IMR-90 (cell line): Measurements from ENCODE around the gene GDPD2. TPM values are rescaled to one million over a fixed set of nuclear protein-coding genes. Genes with fewer than 3 reads are reported as not detected.

ENCODE experiments used
- ATAC-seq: fragments of 200-7000 bp; cut with Tn5 transposase; 2 replicates; pipeline ENCODE4 v1.9.1; 2020; ENCODE audit warnings: low read depth, mild to moderate bottlenecking, moderate library complexity
- BruUV-seq: library from RNA; stranded (reverse); fragments of 400-500 nt; replicated peaks from 2 replicates; lab custom pipeline; 2021; lab: Mats Ljungman, UMichigan
- CTCF ChIA-PET: fragments of 300-600 bp; formaldehyde crosslinking; extraction: SDS; loops from one replicate; lab custom pipeline; 2021; ENCODE audit warnings: antibody characterized with exemption; lab: Yijun Ruan, JAX
- POLR2A ChIA-PET: fragments of 300-600 bp; sonication (Branson Sonifier 250); formaldehyde crosslinking; loops from one replicate; lab custom pipeline; 2022; ENCODE audit warnings: antibody characterized with exemption; ENCODE audit not compliant: unreplicated experiment; lab: Charles Lee
- DNase-seq: peaks from one replicate; pipeline ENCODE4 v3.0.0; 2013
- H2AFZ ChIP-seq: replicated peaks from 2 replicates; pipeline ENCODE3; 2013; ENCODE audit warnings: low read length, mild to moderate bottlenecking; ENCODE audit not compliant: poor library complexity
- H2AK5ac ChIP-seq: 2 replicates; pipeline ENCODE4 v1.6.1; 2013; ENCODE audit warnings: low read depth, low read length, inconsistent platforms
- H2AK9ac ChIP-seq: replicated peaks from 2 replicates; pipeline ENCODE3; 2013; ENCODE audit warnings: mild to moderate bottlenecking, low read depth, low read length, moderate library complexity; ENCODE audit not compliant: poor library complexity
- H2BK120ac ChIP-seq: 2 replicates; pipeline ENCODE4 v1.6.1; 2013; ENCODE audit warnings: low read depth, low read length, inconsistent platforms
- H2BK15ac ChIP-seq: 3 replicates; pipeline ENCODE4 v1.6.1; 2013; ENCODE audit warnings: low read depth, low read length, inconsistent platforms
- H2BK20ac ChIP-seq: 2 replicates; pipeline ENCODE4 v1.6.1; 2013; ENCODE audit warnings: low read depth, mild to moderate bottlenecking, inconsistent platforms, low read length, moderate library complexity
- H2BK5ac ChIP-seq: 2 replicates; pipeline ENCODE4 v1.6.1; 2013; ENCODE audit warnings: mild to moderate bottlenecking, low read depth, low read length, inconsistent platforms; ENCODE audit not compliant: poor library complexity, severe bottlenecking
- H3K14ac ChIP-seq: replicated peaks from 2 replicates; pipeline ENCODE4 v1.6.1; 2013; ENCODE audit warnings: low read depth, low read length, inconsistent platforms
- H3K18ac ChIP-seq: 2 replicates; pipeline ENCODE4 v1.6.1; 2013; ENCODE audit warnings: low read depth, low read length, control low read depth
- H3K23ac ChIP-seq: 2 replicates; pipeline ENCODE4 v1.6.1; 2013; ENCODE audit warnings: low read depth, low read length, inconsistent platforms
- H3K27ac ChIP-seq: 2 replicates; pipeline ENCODE4 v1.5.1; 2013; ENCODE audit warnings: mild to moderate bottlenecking, control low read depth, low read length; ENCODE audit not compliant: insufficient read depth
- H3K27me3 ChIP-seq: 2 replicates; pipeline ENCODE4 v1.6.1; 2013; ENCODE audit warnings: low read length; ENCODE audit not compliant: control insufficient read depth, insufficient read depth
- H3K36me3 ChIP-seq: 2 replicates; pipeline ENCODE4 v1.6.1; 2013; ENCODE audit warnings: low read length, mixed read lengths; ENCODE audit not compliant: control insufficient read depth, insufficient read depth
- H3K4ac ChIP-seq: 2 replicates; pipeline ENCODE4 v1.6.1; 2013; ENCODE audit warnings: low read depth, low read length, inconsistent platforms
- H3K4me1 ChIP-seq: 2 replicates; pipeline ENCODE4 v1.6.1; 2013; ENCODE audit warnings: low read length, mixed read lengths; ENCODE audit not compliant: control insufficient read depth, insufficient read depth
- H3K4me2 ChIP-seq: 2 replicates; pipeline ENCODE4 v1.6.1; 2013; ENCODE audit warnings: low read depth, mild to moderate bottlenecking, control low read depth, low read length, moderate library complexity
- H3K4me3 ChIP-seq: 2 replicates; pipeline ENCODE4 v1.5.1; 2013; ENCODE audit warnings: low read depth, mild to moderate bottlenecking, control low read depth, low read length, moderate library complexity; ENCODE audit not compliant: insufficient read depth
- H3K56ac ChIP-seq: 2 replicates; pipeline ENCODE4 v1.6.1; 2013; ENCODE audit warnings: low read length, inconsistent platforms; ENCODE audit not compliant: insufficient read depth; ENCODE audit errors: extremely low read depth
- H3K79me1 ChIP-seq, 2 experiments: 2 replicates each; pipeline ENCODE4 v1.6.1; 2013; ENCODE audit warnings: low read length in 2 of 2, inconsistent platforms in 1 of 2, low read depth in 1 of 2
- H3K9ac ChIP-seq: 2 replicates; pipeline ENCODE4 v1.6.1; 2013; ENCODE audit warnings: low read depth, low read length, control low read depth
- H3K9me1 ChIP-seq: 2 replicates; pipeline ENCODE4 v1.6.1; 2013; ENCODE audit warnings: low read length, inconsistent platforms; ENCODE audit not compliant: insufficient read depth
- H3K9me3 ChIP-seq: 2 replicates; pipeline ENCODE4 v1.6.1; 2013; ENCODE audit warnings: low read length; ENCODE audit not compliant: control insufficient read depth, insufficient read depth
- H4K20me1 ChIP-seq: 2 replicates; pipeline ENCODE4 v1.6.1; 2013; ENCODE audit warnings: low read length, inconsistent platforms; ENCODE audit not compliant: insufficient read depth
- H4K5ac ChIP-seq: 2 replicates; pipeline ENCODE4 v1.6.1; 2013; ENCODE audit warnings: mild to moderate bottlenecking, low read depth, low read length, control low read depth
- H4K8ac ChIP-seq, 2 experiments: 2 replicates each; pipeline ENCODE4 v1.6.1; 2013; ENCODE audit warnings: low read depth in 2 of 2, low read length in 2 of 2, control low read depth in 1 of 2, inconsistent platforms in 1 of 2
- H4K91ac ChIP-seq: 2 replicates; pipeline ENCODE4 v1.6.1; 2013; ENCODE audit warnings: low read depth, low read length, inconsistent platforms; ENCODE audit not compliant: insufficient read depth
- CEBPB ChIP-seq: IDR thresholded peaks from 2 replicates; pipeline ENCODE4 v1.6.1; 2012; ENCODE audit warnings: low read depth, low read length, improper control_type of control experiment
- CHD1 ChIP-seq: IDR thresholded peaks from 2 replicates; pipeline ENCODE4 v1.6.1; 2012; ENCODE audit warnings: low read depth, low read length, improper control_type of control experiment
- CTCF ChIP-seq: conservative IDR thresholded peaks from 2 replicates; pipeline ENCODE4 v1.5.1; 2012; ENCODE audit warnings: mild to moderate bottlenecking, low read depth, low read length, improper control_type of control experiment
- MAFK ChIP-seq: IDR thresholded peaks from 2 replicates; pipeline ENCODE4 v1.6.1; 2012; ENCODE audit warnings: low read depth, low read length, improper control_type of control experiment
- MAZ ChIP-seq: IDR thresholded peaks from 2 replicates; pipeline ENCODE4 v1.6.1; 2012; ENCODE audit warnings: low read depth, mild to moderate bottlenecking, low read length, improper control_type of control experiment, moderate library complexity, borderline replicate concordance
- NFE2L2 ChIP-seq: fragments of 150-350 bp; IDR thresholded peaks from 2 replicates; pipeline ENCODE4 v1.6.1; 2016; ENCODE audit warnings: low read depth, mild to moderate bottlenecking, low read length
- RCOR1 ChIP-seq: IDR thresholded peaks from 2 replicates; pipeline ENCODE4 v1.6.1; 2012; ENCODE audit warnings: mild to moderate bottlenecking, low read length, improper control_type of control experiment; ENCODE audit not compliant: insufficient replicate concordance
- WGBS, 2 experiments: methylation state at CpG; one replicate each; pipeline versions ENCODE4 v1.1.5 to v1.1.7; 2013; ENCODE audit warnings: missing lambda C conversion rate in 2 of 2; ENCODE audit not compliant: insufficient read length in 1 of 2; ENCODE audit errors: extremely low coverage in 2 of 2; 5-methylcytosine and 5-hydroxymethylcytosine counted together
- dilution Hi-C: fragments of 300-500 bp; cut with HindIII; formaldehyde crosslinking; loops from one replicate; pipeline ENCODE4 v1.14.3; 2018; ENCODE audit warnings: low sequenced_read_pairs; ENCODE audit not compliant: unreplicated experiment
- in situ Hi-C: fragments of 300-500 bp; cut with MboI; formaldehyde crosslinking; loops from 3 replicates; pipeline ENCODE4 v1.14.3; 2019; ENCODE audit warnings: low sequenced_read_pairs, inconsistent platforms, mixed read lengths
- intact Hi-C: fragments of 100-400 bp; cut with micrococcal nuclease; formaldehyde crosslinking; loops from 2 replicates; pipeline ENCODE4 v1.10.0; 2022
- polyA plus RNA-seq, 3 experiments: library from polyadenylated mRNA; depleted of rRNA; stranded (reverse); fragments of >200 nt; gene quantifications; 2 replicates each; pipeline ENCODE4 v1.2.3, GENCODE V29; 2012; ENCODE audit warnings: low replicate concordance in 1 of 3
- total RNA-seq: library from RNA; depleted of rRNA; stranded (reverse); fragments of >200 nt; gene quantifications from 2 replicates; pipeline ENCODE4 v1.2.3, GENCODE V29; 2012

Gene GDPD2
- total and polyA plus RNA-seq, 2 of the 4 experiments (the other 2 are of a cell fraction): not detected

GRCh38 chrX:70442224-70442623, 19.1 kb downstream of the GDPD2 start:
- H3K4me3 ChIP-seq: no peak overlapping the region

More at GRCh38 chrX:70442224-70442623, 19.1 kb downstream of the GDPD2 start:
- Histone ChIP-seq H3K56ac (no peak overlapping the region), H3K4me1 (no peaks in the 10 kb centered on the region), H3K27ac (no peak overlapping the region), H3K9me1 (no peaks in the 10 kb centered on the region), H3K36me3 (no peaks in the 10 kb centered on the region), H2AK5ac (no peak overlapping the region), H2AFZ (no peak overlapping the region), H2AK9ac (no peak overlapping the region), H3K9ac (no peak overlapping the region), H4K5ac (no peak overlapping the region), H3K79me1 (no peaks in the 10 kb centered on the region), H2BK120ac (no peak overlapping the region), H4K20me1 (no peaks in the 10 kb centered on the region), H3K4ac (no peak overlapping the region), H4K8ac (no peak overlapping the region), H2BK20ac (no peak overlapping the region), H3K23ac (no peak overlapping the region), H2BK5ac (no peak overlapping the region), H3K4me2 (no peak overlapping the region), H3K18ac (no peak overlapping the region), H2BK15ac (no peak overlapping the region), H3K9me3 (no peaks in the 10 kb centered on the region), H3K14ac (no peak overlapping the region), H4K91ac (no peak overlapping the region), H3K27me3 (peaks cover 16% of the 10 kb centered on the region)
- ChIA-PET POLR2A (no interaction called here), CTCF (no interaction called here)
- WGBS, 2 experiments: no CpG with 5 or more reads among the region's 6 CpGs
- no peak for ATAC-seq
- in situ Hi-C loops (no loop called here), dilution Hi-C loops (no loop called here), intact Hi-C loops (no loop called here)
- BruUV-seq: no TSS peak
- DNase-seq: no peak
- no peak for TF ChIP-seq RCOR1
- TF ChIP-seq CTCF: no peak
- no peak for TF ChIP-seq MAFK
- no peak for TF ChIP-seq CEBPB
- no peak for TF ChIP-seq CHD1
- TF ChIP-seq MAZ: no peak
- no peak for TF ChIP-seq NFE2L2
